DMS53 treated with DMSO at 0.1 percent for 48 hours (cell line): Measurements from ENCODE around the gene CCDC138.

Source experiments
- DNase-seq: peaks from one replicate; lab custom pipeline; 2025; ENCODE audit not compliant: unreplicated experiment; lab: John Stamatoyannopoulos, UW

The CCDC138 gene

GRCh38 chr2:108825736-108826135, 39.2 kb downstream of the CCDC138 start:
- no peak for DNase-seq

GRCh38 chr2:108829578-108830310, 43.2 kb downstream of the CCDC138 start:
- no peak for DNase-seq

GRCh38 chr2:108833219-108833618, 46.6 kb downstream of the CCDC138 start:
- peak; percentile 59 for DNase-seq

- DNase-seq = no peak
These were observed 48.0 kb downstream of the CCDC138 start for GRCh38 chr2:108834620-108835019.

- no peak for DNase-seq
These were observed 48.5 kb downstream of the CCDC138 start for GRCh38 chr2:108835040-108835439.

GRCh38 chr2:108837198-108837597, 50.6 kb downstream of the CCDC138 start:
- DNase-seq = no peak

- DNase-seq = no peak
These were observed 54.9 kb downstream of the CCDC138 start for GRCh38 chr2:108841506-108841905.

- no peak for DNase-seq
These were observed 59.4 kb downstream of the CCDC138 start for GRCh38 chr2:108845923-108846322.

GRCh38 chr2:108847000-108847399, 60.4 kb downstream of the CCDC138 start:
- no peak for DNase-seq

GRCh38 chr2:108852375-108852774, 65.8 kb downstream of the CCDC138 start:
- no peak for DNase-seq

- DNase-seq = no peak
These were observed 66.8 kb downstream of the CCDC138 start for GRCh38 chr2:108853421-108853820.

- DNase-seq = no peak
These were observed 67.9 kb downstream of the CCDC138 start for GRCh38 chr2:108854484-108854883.

GRCh38 chr2:108855194-108855593, 68.6 kb downstream of the CCDC138 start:
- peak; percentile 39 for DNase-seq

GRCh38 chr2:108858894-108859293, 72.3 kb downstream of the CCDC138 start:
- no peak for DNase-seq

GRCh38 chr2:108866041-108866440, 79.5 kb downstream of the CCDC138 start:
- no peak for DNase-seq

- DNase-seq = no peak
These were observed 82.3 kb downstream of the CCDC138 start for GRCh38 chr2:108868911-108869310.

GRCh38 chr2:108869542-108869941, 83.0 kb downstream of the CCDC138 start:
- DNase-seq = no peak

GRCh38 chr2:108870069-108870644, 83.6 kb downstream of the CCDC138 start:
- no peak for DNase-seq

- no peak for DNase-seq
These were observed 90.9 kb downstream of the CCDC138 start for GRCh38 chr2:108877506-108877905.

- DNase-seq = no peak
These were observed 91.7 kb downstream of the CCDC138 start for GRCh38 chr2:108878276-108878675.

- peak; percentile 86 for DNase-seq
These were observed 98.0 kb downstream of the CCDC138 start for GRCh38 chr2:108884619-108885018.

GRCh38 chr2:108889907-108890306, 103.3 kb downstream of the CCDC138 start:
- no peak for DNase-seq

GRCh38 chr2:108893277-108893676, 106.7 kb downstream of the CCDC138 start:
- no peak for DNase-seq
